OCI-LY7 (cell line): ENCODE measurements around the gene CYB561.

Source experiments
- EZH2phosphoT487 ChIP-seq: fragments of 200-600 bp; sonication (generic); IDR thresholded peaks from 2 replicates; pipeline ENCODE4 v1.6.1; 2018; ENCODE audit warnings: low read depth, borderline replicate concordance, mild to moderate bottlenecking, mixed run types, antibody characterized with exemption, low read length, moderate library complexity, mixed read lengths
- TF ChIP-seq, protein P1 (sequence below): fragments of 200-600 bp; sonication (generic); conservative IDR thresholded peaks from 2 replicates; pipeline ENCODE4 v1.5.1; 2014; ENCODE audit warnings: mild to moderate bottlenecking, antibody characterized with exemption, low read length, moderate library complexity, mixed read lengths

DNA sequence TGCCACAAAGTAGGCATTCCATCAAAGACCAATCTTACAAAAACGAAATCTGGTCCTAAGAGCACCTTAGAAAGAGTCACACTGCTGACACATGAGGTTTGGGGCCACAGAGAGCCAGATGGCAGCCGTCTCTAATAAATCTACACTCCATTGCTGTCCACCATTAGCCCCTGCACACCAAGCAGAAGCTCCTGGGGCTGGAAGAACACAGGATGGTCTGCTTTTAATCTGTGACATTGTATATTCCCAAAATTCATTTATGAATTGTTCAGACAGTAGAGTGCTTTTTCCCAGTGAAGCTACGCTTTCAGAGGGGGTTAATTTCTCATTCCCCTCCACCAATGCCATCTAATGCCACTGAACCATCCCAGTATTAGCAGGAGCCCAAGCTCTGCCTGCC is 1.6 kb downstream of the CYB561 start:
- TF ChIP-seq, protein P1, sequence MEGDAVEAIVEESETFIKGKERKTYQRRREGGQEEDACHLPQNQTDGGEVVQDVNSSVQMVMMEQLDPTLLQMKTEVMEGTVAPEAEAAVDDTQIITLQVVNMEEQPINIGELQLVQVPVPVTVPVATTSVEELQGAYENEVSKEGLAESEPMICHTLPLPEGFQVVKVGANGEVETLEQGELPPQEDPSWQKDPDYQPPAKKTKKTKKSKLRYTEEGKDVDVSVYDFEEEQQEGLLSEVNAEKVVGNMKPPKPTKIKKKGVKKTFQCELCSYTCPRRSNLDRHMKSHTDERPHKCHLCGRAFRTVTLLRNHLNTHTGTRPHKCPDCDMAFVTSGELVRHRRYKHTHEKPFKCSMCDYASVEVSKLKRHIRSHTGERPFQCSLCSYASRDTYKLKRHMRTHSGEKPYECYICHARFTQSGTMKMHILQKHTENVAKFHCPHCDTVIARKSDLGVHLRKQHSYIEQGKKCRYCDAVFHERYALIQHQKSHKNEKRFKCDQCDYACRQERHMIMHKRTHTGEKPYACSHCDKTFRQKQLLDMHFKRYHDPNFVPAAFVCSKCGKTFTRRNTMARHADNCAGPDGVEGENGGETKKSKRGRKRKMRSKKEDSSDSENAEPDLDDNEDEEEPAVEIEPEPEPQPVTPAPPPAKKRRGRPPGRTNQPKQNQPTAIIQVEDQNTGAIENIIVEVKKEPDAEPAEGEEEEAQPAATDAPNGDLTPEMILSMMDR: no peak
- no peak for TF ChIP-seq EZH2phosphoT487
